Esophagus squamous epithelium (tissue), 4 donors: ENCODE measurements around the gene FOXC1.

Source experiments
- POLR2A ChIP-seq, 4 donors: fragments of 450-650 bp; IDR thresholded peaks; one replicate each; pipeline ENCODE4 v1.6.1; 2017; ENCODE audit warnings: antibody characterized with exemption in 4 of 4, mild to moderate bottlenecking in 4 of 4, moderate library complexity in 3 of 4
- TF ChIP-seq, protein P1 (sequence below), 6 experiments: fragments of 450-650 bp in 4 of 6; fragments of 200-600 bp in 2 of 6; sonication (generic) in 2 of 6; IDR thresholded peaks; one replicate each; pipeline ENCODE4 v1.5.1; 2016 to 2019; ENCODE audit warnings: antibody characterized with exemption in 6 of 6, mild to moderate bottlenecking in 4 of 6, moderate library complexity in 4 of 6

DNA sequence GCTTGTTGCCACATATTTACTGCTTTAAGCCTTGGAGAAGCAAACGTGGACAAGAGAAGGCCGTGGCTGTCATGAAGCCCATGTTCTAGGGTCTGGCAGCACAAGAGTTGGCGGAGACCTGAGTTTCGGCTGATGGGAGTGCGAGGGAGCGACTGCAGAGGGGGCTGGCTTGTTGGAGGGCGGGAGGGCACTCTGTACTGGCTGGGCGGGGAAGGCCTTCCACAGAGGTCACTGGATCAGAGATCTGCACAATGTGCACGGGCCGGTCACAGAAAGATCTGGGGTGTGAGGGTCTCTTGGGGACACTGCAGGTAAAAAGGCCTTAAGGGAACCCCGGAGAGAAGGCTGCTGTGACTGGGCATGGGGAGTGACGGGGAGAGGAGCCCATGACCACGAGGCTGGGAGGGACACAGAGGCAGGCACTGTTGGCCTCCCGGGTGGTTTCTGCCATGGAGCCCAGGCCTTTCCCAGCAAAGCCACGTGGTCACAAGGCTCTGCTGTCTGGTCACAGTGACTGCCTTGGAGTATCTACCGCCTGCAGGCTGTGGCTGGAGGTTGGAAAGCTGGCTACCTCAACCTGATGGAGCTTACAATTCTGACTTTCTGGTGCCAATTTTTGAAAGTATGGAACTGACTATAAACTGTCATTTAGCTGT is 23.8 kb downstream of the FOXC1 start:
- TF ChIP-seq, protein P1, sequence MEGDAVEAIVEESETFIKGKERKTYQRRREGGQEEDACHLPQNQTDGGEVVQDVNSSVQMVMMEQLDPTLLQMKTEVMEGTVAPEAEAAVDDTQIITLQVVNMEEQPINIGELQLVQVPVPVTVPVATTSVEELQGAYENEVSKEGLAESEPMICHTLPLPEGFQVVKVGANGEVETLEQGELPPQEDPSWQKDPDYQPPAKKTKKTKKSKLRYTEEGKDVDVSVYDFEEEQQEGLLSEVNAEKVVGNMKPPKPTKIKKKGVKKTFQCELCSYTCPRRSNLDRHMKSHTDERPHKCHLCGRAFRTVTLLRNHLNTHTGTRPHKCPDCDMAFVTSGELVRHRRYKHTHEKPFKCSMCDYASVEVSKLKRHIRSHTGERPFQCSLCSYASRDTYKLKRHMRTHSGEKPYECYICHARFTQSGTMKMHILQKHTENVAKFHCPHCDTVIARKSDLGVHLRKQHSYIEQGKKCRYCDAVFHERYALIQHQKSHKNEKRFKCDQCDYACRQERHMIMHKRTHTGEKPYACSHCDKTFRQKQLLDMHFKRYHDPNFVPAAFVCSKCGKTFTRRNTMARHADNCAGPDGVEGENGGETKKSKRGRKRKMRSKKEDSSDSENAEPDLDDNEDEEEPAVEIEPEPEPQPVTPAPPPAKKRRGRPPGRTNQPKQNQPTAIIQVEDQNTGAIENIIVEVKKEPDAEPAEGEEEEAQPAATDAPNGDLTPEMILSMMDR (IDR thresholded peaks at IDR 0.05): no peak
- no peak for TF ChIP-seq POLR2A (IDR thresholded peaks at IDR 0.05)
